Tibial nerve (tissue), 4 donors: ENCODE data around the gene HS2ST1. TPM values are rescaled to one million over a fixed set of nuclear protein-coding genes. Genes with fewer than 3 reads are reported as not detected.
A peak's percentile ranks its signal among the peaks of the same experiment; 100 is the strongest.

Experiments
- DNase-seq, 2 donors: peaks; one replicate each; pipeline ENCODE4 v3.0.0-alpha.2; 2019; ENCODE audit warnings: low spot score in 2 of 2
- H3K27ac ChIP-seq, 4 donors: fragments of 200-600 bp; sonication (generic) in 3 of 4; one replicate each; pipeline ENCODE4 v1.5.1; 2017 to 2019; ENCODE audit warnings: mild to moderate bottlenecking in 1 of 4
- H3K27me3 ChIP-seq, 2 donors: fragments of 200-600 bp; sonication (generic) in 1 of 2; one replicate each; pipeline versions ENCODE4 v1.5.1 to v1.6.0; 2017 to 2019
- H3K36me3 ChIP-seq, 3 donors: fragments of 200-600 bp; sonication (generic); one replicate each; pipeline ENCODE4 v1.5.1; 2018 to 2019
- H3K4me1 ChIP-seq, 4 donors: fragments of 200-600 bp; sonication (generic) in 3 of 4; one replicate each; pipeline ENCODE4 v1.5.1; 2017 to 2019
- H3K4me3 ChIP-seq, 4 donors: fragments of 200-600 bp; sonication (generic) in 3 of 4; one replicate each; pipeline ENCODE4 v1.5.1; 2017 to 2019; ENCODE audit warnings: mild to moderate bottlenecking in 1 of 4, moderate library complexity in 1 of 4
- H3K9me3 ChIP-seq, 4 donors: fragments of 200-600 bp; sonication (generic) in 3 of 4; one replicate each; pipeline ENCODE4 v1.5.1; 2017 to 2019
- EP300 ChIP-seq, 2 donors: sonication (generic); formaldehyde crosslinking; IDR thresholded peaks; one replicate each; pipeline ENCODE4 v1.6.1; 2017; ENCODE audit warnings: antibody characterized with exemption in 2 of 2, mild to moderate bottlenecking in 1 of 2
- POLR2A ChIP-seq, 2 donors: fragments of 450-650 bp; IDR thresholded peaks; one replicate each; pipeline ENCODE4 v1.6.1; 2017; ENCODE audit warnings: antibody characterized with exemption in 2 of 2, mild to moderate bottlenecking in 2 of 2, moderate library complexity in 2 of 2
- WGBS, 2 donors: methylation state at CpG; one replicate each; pipeline ENCODE4 v1.1.5; 2018; 5-methylcytosine and 5-hydroxymethylcytosine counted together
- total RNA-seq, 4 donors: library from RNA; depleted of rRNA; stranded (reverse); fragments of >200 nt; gene quantifications; one replicate each; pipeline ENCODE4 v1.1.0, GENCODE V29; 2016
- TF ChIP-seq, protein P1 (sequence below), 5 experiments: fragments of 200-600 bp in 3 of 5; fragments of 450-650 bp in 2 of 5; sonication (generic) in 3 of 5; IDR thresholded peaks; one replicate each; pipeline ENCODE4 v1.5.1; 2016 to 2019; ENCODE audit warnings: antibody characterized with exemption in 5 of 5, mild to moderate bottlenecking in 3 of 5, moderate library complexity in 2 of 5

HS2ST1 gene
- total RNA-seq, 4 donors from 2014 or later: 10.3 to 12.9 (median 11.2) TPM

DNA sequence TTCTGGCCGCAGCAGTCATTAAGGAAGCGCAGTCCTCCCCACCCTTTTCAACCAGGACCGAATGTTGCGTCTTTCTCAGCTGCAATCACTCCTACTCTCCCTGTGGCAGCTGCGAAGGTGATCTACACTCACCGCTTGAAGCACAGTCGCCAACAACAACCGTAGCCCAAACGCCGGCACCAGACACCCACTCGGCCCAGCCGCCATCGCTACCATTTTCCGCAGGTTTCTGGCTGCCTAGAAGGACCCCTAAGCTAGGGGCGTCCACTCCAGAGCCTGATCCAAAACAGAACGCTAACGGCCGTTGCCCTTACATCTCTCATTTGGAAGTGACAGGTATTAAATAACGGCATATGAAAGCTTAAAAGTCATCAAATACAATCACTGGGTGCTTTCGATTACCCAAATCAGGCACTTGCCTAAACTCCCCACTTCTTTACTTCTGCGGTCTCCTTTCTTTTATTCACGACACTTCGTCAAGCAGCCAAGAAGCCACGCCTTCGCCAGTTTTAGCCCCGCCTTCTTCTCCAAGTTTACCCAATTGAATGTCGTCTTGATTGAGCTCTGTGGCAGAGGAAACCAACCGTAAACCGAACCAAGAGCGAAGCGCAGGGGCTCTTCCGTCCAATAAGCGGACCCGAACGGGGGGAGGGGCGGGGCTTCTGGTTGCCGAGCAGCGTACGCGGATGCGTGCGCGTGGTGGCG, 387 bp upstream of the HS2ST1 start, which contains the start of gene SELENOF:
TSS of gene SELENOF (minus strand) at position 231 of the 705 bp plus-strand sequence. CDS start at position 216, 15 bp downstream.
- WGBS, 2 donors: 1% methylated on average over 36 to 44 of the region's 44 CpGs
- H3K4me1 ChIP-seq: peaks cover 0 to 48% (median 24%) of the 10 kb centered on the region in 4 donors

DNA sequence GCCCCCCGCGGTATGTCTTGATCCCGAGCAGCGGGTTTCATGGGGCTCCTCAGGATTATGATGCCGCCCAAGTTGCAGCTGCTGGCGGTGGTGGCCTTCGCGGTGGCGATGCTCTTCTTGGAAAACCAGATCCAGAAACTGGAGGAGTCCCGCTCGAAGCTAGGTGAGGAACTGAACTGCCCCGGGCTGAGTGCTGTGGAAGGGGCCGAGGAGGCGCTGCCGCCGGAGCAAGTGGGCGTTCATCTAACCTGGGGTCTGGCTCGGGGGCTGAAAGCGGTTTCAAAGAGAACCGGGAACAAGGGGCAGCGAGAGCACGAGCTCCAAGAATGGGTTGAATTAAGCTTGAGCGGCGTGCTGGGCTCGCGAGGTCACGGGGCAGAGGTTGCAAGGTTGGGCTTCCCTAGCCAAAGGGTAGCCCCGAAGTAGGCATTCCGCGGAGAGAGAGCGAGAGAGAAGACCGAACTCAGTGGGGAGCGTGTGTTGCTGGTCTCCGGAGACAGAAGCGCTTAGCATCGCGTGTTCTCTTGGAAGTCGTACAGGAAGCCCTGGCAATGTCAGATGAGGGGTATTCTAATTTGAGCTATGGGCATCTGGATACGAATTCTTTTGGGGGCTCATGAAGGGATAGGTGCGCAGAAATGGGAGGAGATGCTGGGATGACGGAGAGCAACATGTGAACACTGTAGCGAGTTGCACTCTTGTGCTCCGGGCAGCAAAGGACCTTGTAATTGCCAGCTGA, 732 bp downstream of the HS2ST1 start:
- 0% methylated on average over 31 to 41 of the region's 43 CpGs for WGBS, 2 donors
- TF ChIP-seq POLR2A (IDR thresholded peaks at IDR 0.05) (peak in 1 of 2 donors; percentile 37), EP300 (IDR thresholded peaks at IDR 0.05) (peak in 1 of 2 donors; percentile 56)
- TF ChIP-seq, protein P1, sequence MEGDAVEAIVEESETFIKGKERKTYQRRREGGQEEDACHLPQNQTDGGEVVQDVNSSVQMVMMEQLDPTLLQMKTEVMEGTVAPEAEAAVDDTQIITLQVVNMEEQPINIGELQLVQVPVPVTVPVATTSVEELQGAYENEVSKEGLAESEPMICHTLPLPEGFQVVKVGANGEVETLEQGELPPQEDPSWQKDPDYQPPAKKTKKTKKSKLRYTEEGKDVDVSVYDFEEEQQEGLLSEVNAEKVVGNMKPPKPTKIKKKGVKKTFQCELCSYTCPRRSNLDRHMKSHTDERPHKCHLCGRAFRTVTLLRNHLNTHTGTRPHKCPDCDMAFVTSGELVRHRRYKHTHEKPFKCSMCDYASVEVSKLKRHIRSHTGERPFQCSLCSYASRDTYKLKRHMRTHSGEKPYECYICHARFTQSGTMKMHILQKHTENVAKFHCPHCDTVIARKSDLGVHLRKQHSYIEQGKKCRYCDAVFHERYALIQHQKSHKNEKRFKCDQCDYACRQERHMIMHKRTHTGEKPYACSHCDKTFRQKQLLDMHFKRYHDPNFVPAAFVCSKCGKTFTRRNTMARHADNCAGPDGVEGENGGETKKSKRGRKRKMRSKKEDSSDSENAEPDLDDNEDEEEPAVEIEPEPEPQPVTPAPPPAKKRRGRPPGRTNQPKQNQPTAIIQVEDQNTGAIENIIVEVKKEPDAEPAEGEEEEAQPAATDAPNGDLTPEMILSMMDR (IDR thresholded peaks at IDR 0.05): no peak
- H3K27ac ChIP-seq: peak overlapping the region; percentile 88 to 97 (median 92)
- H3K27me3 ChIP-seq: no peaks in the 10 kb centered on the region
- H3K9me3 ChIP-seq: no peaks in the 10 kb centered on the region
- peak overlapping the region; percentile 60 to 96 (median 82) for H3K4me3 ChIP-seq
- H3K36me3 ChIP-seq: peaks cover 0 to 2% (median 0%) of the 10 kb centered on the region in 3 donors
- H3K4me1 ChIP-seq: peaks cover 0 to 41% (median 24%) of the 10 kb centered on the region in 4 donors
- DNase-seq: peak; percentile 24 to 52

More for the DNA sequence above, 387 bp upstream of the HS2ST1 start, which contains the start of gene SELENOF:
- TF ChIP-seq, protein P1 (IDR thresholded peaks at IDR 0.05): peak in 2 of 5 experiments; percentile 22 to 36
- peak; percentile 63 to 86 for TF ChIP-seq EP300 (IDR thresholded peaks at IDR 0.05)
- peak in 1 of 2 donors; percentile 27 for TF ChIP-seq POLR2A (IDR thresholded peaks at IDR 0.05)
- peak within 1 kb of the TSS; percentile 71 to 96 (median 89) for H3K4me3 ChIP-seq
- H3K27ac ChIP-seq: peak within 1 kb of the TSS; percentile 88 to 97 (median 94)
- no peaks in the 10 kb centered on the region for H3K27me3 ChIP-seq
- peak; percentile 99 to 100 for DNase-seq
- H3K9me3 ChIP-seq: no peaks in the 10 kb centered on the region
- peaks cover 0 to 10% (median 0%) of the 10 kb centered on the region in 3 donors for H3K36me3 ChIP-seq

DNA sequence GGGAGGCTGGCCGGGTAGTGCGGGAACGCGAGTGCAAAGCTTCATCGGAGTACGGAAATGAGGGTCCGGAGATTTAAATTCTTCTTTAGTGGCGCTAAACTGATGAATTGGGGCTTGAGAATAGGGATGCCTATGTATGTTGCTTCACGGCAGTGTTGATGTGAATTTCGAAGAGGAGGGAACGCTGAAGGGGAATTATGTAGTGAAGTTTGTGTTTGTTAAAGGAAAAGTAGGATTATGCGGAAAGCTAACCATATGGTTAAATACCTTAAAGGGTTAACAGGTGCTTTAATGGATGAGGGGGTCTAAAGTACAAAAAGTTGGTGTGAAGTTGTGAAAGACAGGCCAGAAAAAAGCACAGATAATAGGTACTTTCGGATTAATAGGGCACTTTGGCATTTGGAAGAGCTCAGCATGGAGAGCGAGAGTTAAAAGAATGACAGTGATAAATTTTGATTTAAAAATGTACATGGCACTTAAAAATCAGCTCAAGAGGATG, 1.4 kb downstream of the HS2ST1 start:
- Histone ChIP-seq H3K4me1 (peaks cover 0 to 39% (median 24%) of the 10 kb centered on the region in 4 donors), H3K4me3 (peak overlapping the region; percentile 60 to 96 (median 82)), H3K36me3 (no peaks in the 10 kb centered on the region), H3K27me3 (no peaks in the 10 kb centered on the region), H3K9me3 (no peaks in the 10 kb centered on the region), H3K27ac (peak overlapping the region; percentile 88 to 97 (median 92))
- no peak for TF ChIP-seq EP300 (IDR thresholded peaks at IDR 0.05)
- TF ChIP-seq POLR2A (IDR thresholded peaks at IDR 0.05): no peak
- TF ChIP-seq, protein P1 (IDR thresholded peaks at IDR 0.05): no peak
- DNase-seq: no peak
- WGBS, 2 donors: 3 to 4% methylated on average over 14 of the region's 14 CpGs

DNA sequence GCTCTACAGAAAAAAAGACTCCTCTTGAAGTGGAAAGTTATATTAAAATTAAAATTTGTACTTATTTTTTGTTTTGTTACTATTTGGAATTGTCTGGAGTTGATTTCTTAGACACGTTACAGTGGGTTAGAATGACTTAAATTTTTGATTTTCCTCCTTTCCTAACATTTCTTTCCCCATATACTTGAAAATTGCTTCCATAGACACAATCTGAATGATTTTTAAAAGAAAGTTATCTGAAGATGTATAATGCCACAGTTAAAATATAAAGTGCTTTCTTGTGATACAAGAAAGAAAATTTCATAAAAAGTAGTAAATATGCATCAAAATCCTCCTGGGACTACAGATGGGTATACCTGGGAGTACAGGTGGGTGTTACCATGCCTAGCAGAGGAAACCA, 2.3 kb downstream of the HS2ST1 start:
- 87 to 95% methylated on average over 1 of the region's 1 CpG for WGBS, 2 donors
- peaks cover 0 to 30% (median 17%) of the 10 kb centered on the region in 4 donors for H3K4me1 ChIP-seq
- no peaks in the 10 kb centered on the region for H3K27me3 ChIP-seq
- TF ChIP-seq, protein P1 (IDR thresholded peaks at IDR 0.05): no peak
- TF ChIP-seq POLR2A (IDR thresholded peaks at IDR 0.05): no peak
- no peak for TF ChIP-seq EP300 (IDR thresholded peaks at IDR 0.05)
- no peak overlapping the region for H3K4me3 ChIP-seq
- no peak overlapping the region for H3K27ac ChIP-seq
- no peaks in the 10 kb centered on the region for H3K36me3 ChIP-seq
- no peak for DNase-seq
- peaks cover 0 to 6% (median 0%) of the 10 kb centered on the region in 4 donors for H3K9me3 ChIP-seq
